MM.1S (cell line): ENCODE data around the gene GSG1.

Experiments used
- DNase-seq: peaks from one replicate; pipeline ENCODE4 v3.0.0-alpha.2; 2015
- H2AFZ ChIP-seq: fragments of 300-600 bp; sonication (generic); 2 replicates; pipeline ENCODE4 v1.6.0; 2016; ENCODE audit warnings: antibody characterized with exemption, low read length
- H3F3A ChIP-seq: fragments of 300-600 bp; sonication (generic); 2 replicates; pipeline ENCODE4 v1.6.1; 2016; ENCODE audit warnings: mild to moderate bottlenecking, antibody characterized with exemption, low read length, moderate library complexity, mixed read lengths; ENCODE audit not compliant: insufficient read depth
- H3K27ac ChIP-seq: fragments of 300-600 bp; sonication (generic); 2 replicates; pipeline ENCODE4 v1.5.1; 2016; ENCODE audit warnings: mild to moderate bottlenecking, low read length
- H3K27me3 ChIP-seq: fragments of 300-600 bp; sonication (generic); replicated peaks from 2 replicates; pipeline ENCODE4 v1.6.0; 2016; ENCODE audit warnings: low read length; ENCODE audit not compliant: insufficient read depth
- H3K36me3 ChIP-seq: fragments of 300-600 bp; sonication (generic); replicated peaks from 2 replicates; pipeline ENCODE4 v1.6.1; 2016; ENCODE audit warnings: mild to moderate bottlenecking, low read length, mixed read lengths; ENCODE audit not compliant: insufficient read depth
- H3K4me1 ChIP-seq: fragments of 300-600 bp; sonication (generic); 2 replicates; pipeline ENCODE4 v1.6.1; 2016; ENCODE audit warnings: low read length, mixed read lengths
- H3K4me2 ChIP-seq: fragments of 300-600 bp; sonication (generic); 2 replicates; pipeline ENCODE4 v1.6.0; 2016; ENCODE audit warnings: low read depth, low read length
- H3K4me3 ChIP-seq: fragments of 300-600 bp; sonication (generic); 2 replicates; pipeline ENCODE4 v1.5.1; 2016; ENCODE audit warnings: low read length, mixed read lengths
- H3K79me2 ChIP-seq: fragments of 300-600 bp; sonication (generic); 2 replicates; pipeline ENCODE4 v1.6.1; 2016; ENCODE audit warnings: mixed run types, low read length, mixed read lengths
- H3K9ac ChIP-seq: fragments of 300-600 bp; sonication (generic); 2 replicates; pipeline ENCODE4 v1.6.1; 2016; ENCODE audit warnings: low read length, mixed read lengths
- H3K9me2 ChIP-seq: fragments of 300-600 bp; sonication (generic); replicated peaks from 2 replicates; pipeline ENCODE4 v1.6.1; 2016; ENCODE audit warnings: mild to moderate bottlenecking, low read length, mixed read lengths; ENCODE audit not compliant: insufficient read depth
- H3K9me3 ChIP-seq: fragments of 300-600 bp; sonication (generic); replicated peaks from 2 replicates; pipeline ENCODE4 v1.6.1; 2016; ENCODE audit warnings: mild to moderate bottlenecking, low read length, mixed read lengths; ENCODE audit not compliant: insufficient read depth
- H4K20me1 ChIP-seq: fragments of 300-600 bp; sonication (generic); 2 replicates; pipeline ENCODE4 v1.6.1; 2016; ENCODE audit warnings: mild to moderate bottlenecking, low read length, moderate library complexity, mixed read lengths; ENCODE audit not compliant: insufficient read depth
- EZH2 ChIP-seq: fragments of 300-600 bp; sonication (generic); optimal IDR thresholded peaks from 2 replicates; pipeline ENCODE3; 2017; ENCODE audit warnings: low read depth, mild to moderate bottlenecking, antibody characterized with exemption, low read length, mixed read lengths
- EZH2phosphoT487 ChIP-seq: fragments of 300-600 bp; sonication (generic); IDR thresholded peaks from 2 replicates; pipeline ENCODE4 v1.6.1; 2018; ENCODE audit warnings: antibody characterized with exemption, low read length
- TF ChIP-seq, protein P1 (sequence below): fragments of 300-600 bp; sonication (generic); IDR thresholded peaks from 2 replicates; pipeline ENCODE4 v1.5.1; 2016; ENCODE audit warnings: antibody characterized with exemption, low read length, mixed read lengths

GSG1 gene

GRCh38 chr12:13082861-13083260, 20.6 kb downstream of the GSG1 start:
- no peaks in the 10 kb centered on the region for H3K36me3 ChIP-seq
- no peak for DNase-seq
- H3F3A ChIP-seq = no peaks in the 10 kb centered on the region
- no peaks in the 10 kb centered on the region for H3K79me2 ChIP-seq
- no peaks in the 10 kb centered on the region for H3K9me2 ChIP-seq
- H3K27me3 ChIP-seq = no peaks in the 10 kb centered on the region
- no peak overlapping the region for H3K27ac ChIP-seq
- H4K20me1 ChIP-seq = no peaks in the 10 kb centered on the region
- no peak overlapping the region for H3K4me3 ChIP-seq
- no peak overlapping the region for H3K4me2 ChIP-seq
- TF ChIP-seq, protein P1, sequence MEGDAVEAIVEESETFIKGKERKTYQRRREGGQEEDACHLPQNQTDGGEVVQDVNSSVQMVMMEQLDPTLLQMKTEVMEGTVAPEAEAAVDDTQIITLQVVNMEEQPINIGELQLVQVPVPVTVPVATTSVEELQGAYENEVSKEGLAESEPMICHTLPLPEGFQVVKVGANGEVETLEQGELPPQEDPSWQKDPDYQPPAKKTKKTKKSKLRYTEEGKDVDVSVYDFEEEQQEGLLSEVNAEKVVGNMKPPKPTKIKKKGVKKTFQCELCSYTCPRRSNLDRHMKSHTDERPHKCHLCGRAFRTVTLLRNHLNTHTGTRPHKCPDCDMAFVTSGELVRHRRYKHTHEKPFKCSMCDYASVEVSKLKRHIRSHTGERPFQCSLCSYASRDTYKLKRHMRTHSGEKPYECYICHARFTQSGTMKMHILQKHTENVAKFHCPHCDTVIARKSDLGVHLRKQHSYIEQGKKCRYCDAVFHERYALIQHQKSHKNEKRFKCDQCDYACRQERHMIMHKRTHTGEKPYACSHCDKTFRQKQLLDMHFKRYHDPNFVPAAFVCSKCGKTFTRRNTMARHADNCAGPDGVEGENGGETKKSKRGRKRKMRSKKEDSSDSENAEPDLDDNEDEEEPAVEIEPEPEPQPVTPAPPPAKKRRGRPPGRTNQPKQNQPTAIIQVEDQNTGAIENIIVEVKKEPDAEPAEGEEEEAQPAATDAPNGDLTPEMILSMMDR = no peak
- TF ChIP-seq EZH2phosphoT487 = no peak
- no peak for TF ChIP-seq EZH2
- H2AFZ ChIP-seq = no peak overlapping the region
- H3K9me3 ChIP-seq = no peaks in the 10 kb centered on the region
- peaks cover 5% of the 10 kb centered on the region; the same call in 1 of the 2 replicates for H3K4me1 ChIP-seq
- H3K9ac ChIP-seq = no peak overlapping the region

DNA sequence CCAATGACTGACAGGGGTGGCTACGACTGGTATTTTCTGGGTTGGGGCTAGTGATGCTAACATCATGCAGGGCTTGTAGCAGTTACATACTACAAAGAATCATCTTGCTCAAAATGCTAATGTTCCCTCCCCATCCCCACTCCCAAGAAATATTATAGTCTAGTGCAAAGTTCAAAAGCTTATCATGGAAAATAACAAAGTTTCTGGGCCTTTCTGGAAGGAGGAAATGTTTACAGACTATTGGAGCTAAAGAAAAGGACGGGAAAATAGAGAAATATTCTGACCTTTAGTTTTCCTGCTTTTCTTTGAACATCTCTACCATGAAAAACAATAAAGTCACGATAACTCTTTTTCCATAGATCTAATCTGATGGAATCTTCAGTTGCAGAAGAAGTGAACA, 23.2 kb downstream of the GSG1 start:
- Histone ChIP-seq H3K9me2 (no peaks in the 10 kb centered on the region), H3K9me3 (no peaks in the 10 kb centered on the region), H3K79me2 (no peaks in the 10 kb centered on the region), H3K36me3 (no peaks in the 10 kb centered on the region), H3F3A (no peaks in the 10 kb centered on the region), H3K4me1 (peaks cover 3% of the 10 kb centered on the region; the same call in 1 of the 2 replicates), H3K27me3 (no peaks in the 10 kb centered on the region), H2AFZ (no peak overlapping the region), H3K9ac (no peak overlapping the region), H4K20me1 (no peaks in the 10 kb centered on the region), H3K4me2 (no peak overlapping the region), H3K27ac (no peak overlapping the region), H3K4me3 (no peak overlapping the region)
- TF ChIP-seq EZH2phosphoT487 (no peak), EZH2 (no peak)
- TF ChIP-seq, protein P1 = no peak
- no peak for DNase-seq

- TF ChIP-seq, protein P1 = no peak
- TF ChIP-seq EZH2 = no peak
- no peak for TF ChIP-seq EZH2phosphoT487
- no peak overlapping the region for H2AFZ ChIP-seq
- no peak overlapping the region for H3K4me2 ChIP-seq
- no peaks in the 10 kb centered on the region for H3K36me3 ChIP-seq
- no peaks in the 10 kb centered on the region for H3K27me3 ChIP-seq
- no peak overlapping the region for H3K9ac ChIP-seq
- no peaks in the 10 kb centered on the region for H4K20me1 ChIP-seq
- no peaks in the 10 kb centered on the region for H3F3A ChIP-seq
- H3K27ac ChIP-seq = no peak overlapping the region
- no peaks in the 10 kb centered on the region for H3K9me3 ChIP-seq
- DNase-seq = no peak
- H3K4me3 ChIP-seq = no peak overlapping the region
- no peaks in the 10 kb centered on the region for H3K4me1 ChIP-seq
- H3K79me2 ChIP-seq = no peaks in the 10 kb centered on the region
- H3K9me2 ChIP-seq = no peaks in the 10 kb centered on the region
Measured at GRCh38 chr12:13079440-13079906, 24.0 kb downstream of the GSG1 start.
